Panc1 (cell line): ENCODE results near the gene CYP27B1. TPM values are rescaled to one million over a fixed set of nuclear protein-coding genes. Genes with fewer than 3 reads are reported as not detected.

ENCODE experiments used
- ATAC-seq: fragments of 200-7000 bp; cut with Tn5 transposase; 2 replicates; pipeline ENCODE4 v1.9.1; 2020; ENCODE audit warnings: mild to moderate bottlenecking, moderate library complexity
- BruUV-seq: library from RNA; stranded (reverse); fragments of 400-500 nt; replicated peaks from 2 replicates; lab custom pipeline; 2021; lab: Mats Ljungman, UMichigan
- CTCF ChIA-PET: fragments of 300-600 bp; sonication (Branson Sonifier 250); formaldehyde crosslinking; loops from one replicate; lab custom pipeline; 2022; ENCODE audit warnings: antibody characterized with exemption; lab: Charles Lee
- POLR2A ChIA-PET: fragments of 300-600 bp; sonication (Branson Sonifier 250); formaldehyde crosslinking; loops from one replicate; lab custom pipeline; 2022; ENCODE audit warnings: antibody characterized with exemption; lab: Charles Lee
- DNase-seq: peaks from one replicate; pipeline ENCODE4 v3.0.0-alpha.2; 2010; ENCODE audit warnings: low read depth, low spot score
- H3K27ac ChIP-seq: 2 replicates; pipeline ENCODE4 v1.5.1; 2011; ENCODE audit warnings: mild to moderate bottlenecking, low read length, inconsistent platforms
- H3K27me3 ChIP-seq: fragments of 200-500 bp; sonication (Bioruptor generic); 2 replicates; pipeline ENCODE4 v1.6.0; 2014; ENCODE audit warnings: low read length, inconsistent platforms; ENCODE audit not compliant: control insufficient read depth, insufficient read depth
- H3K36me3 ChIP-seq: fragments of 200-500 bp; sonication (Bioruptor generic); 2 replicates; pipeline ENCODE4 v1.5.1; 2014; ENCODE audit warnings: inconsistent platforms, mild to moderate bottlenecking, low read length, moderate library complexity; ENCODE audit not compliant: control insufficient read depth, insufficient read depth
- H3K4me1 ChIP-seq: 2 replicates; pipeline ENCODE4 v1.5.1; 2011; ENCODE audit warnings: inconsistent platforms, mild to moderate bottlenecking, low read length, moderate library complexity; ENCODE audit not compliant: control insufficient read depth, insufficient read depth
- H3K4me3 ChIP-seq, 2 experiments: 2 replicates each; pipeline ENCODE4 v1.5.1; 2011 to 2012; ENCODE audit warnings: low read depth in 2 of 2, low read length in 2 of 2, mild to moderate bottlenecking in 2 of 2, inconsistent platforms in 1 of 2, moderate library complexity in 1 of 2
- H3K9me3 ChIP-seq: fragments of 200-500 bp; sonication (Bioruptor generic); 2 replicates; pipeline ENCODE4 v1.5.1; 2014; ENCODE audit warnings: low read depth, mild to moderate bottlenecking, inconsistent platforms, low read length, moderate library complexity; ENCODE audit not compliant: control insufficient read depth, insufficient read depth
- CTCF ChIP-seq: fragments of 450-650 bp; IDR thresholded peaks from 2 replicates; pipeline ENCODE4 v1.5.1; 2017; ENCODE audit warnings: mild to moderate bottlenecking
- POLR2AphosphoS5 ChIP-seq: IDR thresholded peaks from 2 replicates; pipeline ENCODE4 v1.6.1; 2012; ENCODE audit warnings: mild to moderate bottlenecking, low read depth, low read length, moderate library complexity
- REST ChIP-seq, 2 experiments: IDR thresholded peaks; 2 replicates each; pipeline ENCODE4 v1.6.1; 2011 to 2012; ENCODE audit warnings: low read depth in 2 of 2, control low read depth in 1 of 2, low read length in 1 of 2, mild to moderate bottlenecking in 1 of 2, moderate library complexity in 1 of 2; ENCODE audit not compliant: insufficient read depth in 1 of 2
- SIN3A ChIP-seq: IDR thresholded peaks from 2 replicates; pipeline ENCODE4 v1.6.1; 2012; ENCODE audit warnings: low read depth, mild to moderate bottlenecking, low read length, moderate library complexity, borderline replicate concordance; ENCODE audit not compliant: insufficient read depth
- TCF7L2 ChIP-seq: IDR thresholded peaks from 2 replicates; pipeline ENCODE4 v1.6.1; 2011; ENCODE audit warnings: mild to moderate bottlenecking, low read depth, low read length, inconsistent platforms
- in situ Hi-C: cut with HindIII; loops from 2 replicates; pipeline ENCODE4 v1.10.0; 2016; ENCODE audit warnings: low sequenced_read_pairs, low pct_unique_long_range_greater_than_20kb
- intact Hi-C: fragments of 100-400 bp; cut with micrococcal nuclease; formaldehyde crosslinking; loops from one replicate; pipeline ENCODE4 v1.10.0; 2022; ENCODE audit not compliant: unreplicated experiment
- total RNA-seq: library from RNA; stranded (reverse); gene quantifications from one replicate; pipeline ENCODE4 v1.2.1, GENCODE V29; 2021; ENCODE audit not compliant: unreplicated experiment

CYP27B1 gene
- total RNA-seq, 1 experiment from 2014 or later: 4.0 TPM

DNA sequence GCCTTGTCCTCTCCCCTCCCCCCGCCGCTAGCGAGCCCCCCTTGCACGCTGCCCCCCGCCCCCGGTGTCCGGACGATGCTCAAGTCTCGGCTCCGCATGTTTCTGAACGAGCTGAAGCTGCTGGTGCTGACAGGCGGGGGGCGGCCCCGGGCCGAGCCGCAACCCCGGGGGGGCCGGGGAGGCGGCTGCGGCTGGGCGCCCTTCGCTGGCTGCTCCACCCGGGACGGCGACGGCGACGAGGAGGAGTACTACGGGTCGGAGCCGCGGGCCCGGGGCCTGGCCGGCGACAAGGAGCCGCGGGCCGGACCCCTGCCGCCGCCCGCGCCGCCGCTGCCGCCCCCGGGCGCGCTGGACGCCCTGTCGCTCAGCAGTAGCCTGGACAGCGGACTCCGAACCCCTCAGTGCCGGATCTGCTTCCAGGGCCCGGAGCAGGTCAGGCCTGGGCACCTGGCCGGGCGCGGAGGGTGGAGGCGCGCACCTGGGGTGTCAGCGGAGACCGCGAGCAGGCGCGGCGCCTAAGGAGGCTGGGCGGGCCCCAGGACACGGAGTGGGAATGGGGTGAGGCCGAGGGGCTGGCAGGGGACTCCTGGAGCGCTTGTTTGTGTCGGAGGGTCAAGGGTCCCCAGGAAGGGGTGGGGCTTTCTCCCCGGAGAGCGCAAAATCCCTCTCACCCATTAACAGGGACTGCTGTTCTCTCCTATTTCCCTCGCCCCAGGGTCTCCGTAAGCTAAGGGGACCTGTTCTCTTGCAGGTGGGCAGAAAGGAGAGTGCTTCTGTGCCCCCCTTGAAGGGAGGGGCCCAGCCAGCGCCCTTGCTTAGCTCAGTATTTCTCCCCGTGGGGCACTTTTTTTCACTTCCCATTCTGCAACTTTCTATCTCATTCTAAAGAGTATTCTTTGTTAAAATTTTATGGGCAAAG lies 11.2 kb downstream of the CYP27B1 start:
- BruUV-seq: no TSS peak
- ATAC-seq (no peak), DNase-seq (no peak)
- no peaks in the 10 kb centered on the region for H3K9me3 ChIP-seq
- H3K4me3 ChIP-seq: peak overlapping the region; percentile 45 to 54
- H3K27me3 ChIP-seq: peaks cover 9% of the 10 kb centered on the region
- H3K4me1 ChIP-seq: peaks cover 13% of the 10 kb centered on the region
- POLR2A ChIA-PET: interaction anchor here (0.5 kb wide), 1 partner anchor 15 kb away, joined by 12 read pairs; no protein-coding TSS in a partner anchor
- CTCF ChIA-PET: interaction anchor here (0.6 to 1.2 kb wide), 4 partner anchors 11 to 144 kb away, joined by 3 to 8 read pairs (median 4); partner anchors contain the start of gene CYP27B1
- no peak overlapping the region for H3K27ac ChIP-seq
- in situ Hi-C loops (no loop called here), intact Hi-C loops (no loop called here)
- H3K36me3 ChIP-seq: peaks cover 7% of the 10 kb centered on the region
- no peak for TF ChIP-seq POLR2AphosphoS5
- no peak for TF ChIP-seq SIN3A
- TF ChIP-seq CTCF: no peak
- no peak for TF ChIP-seq REST (IDR thresholded peaks at IDR 0.05; ENCODE audit: insufficient read depth in 1 of 2, low read depth in 2 of 2, low read length in 1 of 2)
- TF ChIP-seq TCF7L2: no peak

DNA sequence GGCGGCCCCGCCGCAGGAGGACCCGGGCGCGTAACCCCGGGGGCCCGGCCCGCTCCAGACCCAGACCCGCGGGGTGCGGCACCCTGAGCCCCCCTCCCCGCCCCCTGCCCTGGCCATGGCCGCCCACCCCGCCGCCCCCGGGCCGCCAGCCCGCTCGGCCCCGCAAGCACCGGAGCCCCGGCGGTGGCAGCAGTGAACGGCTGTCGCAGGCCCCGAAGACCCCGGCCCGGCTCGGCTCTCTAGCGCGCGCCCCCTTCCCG lies 11.8 kb downstream of the CYP27B1 start:
- Histone ChIP-seq H3K36me3 (peaks cover 11% of the 10 kb centered on the region), H3K4me1 (peaks cover 14% of the 10 kb centered on the region), H3K9me3 (no peaks in the 10 kb centered on the region), H3K27ac (no peak overlapping the region), H3K27me3 (peaks cover 9% of the 10 kb centered on the region), H3K4me3 (peak overlapping the region; percentile 45 to 54; a peak in 3 of 4 replicates)
- ATAC-seq (no peak), DNase-seq (no peak)
- in situ Hi-C loops (no loop called here), intact Hi-C loops (no loop called here)
- BruUV-seq: no TSS peak
- POLR2A ChIA-PET: no interaction called here
- CTCF ChIA-PET: interaction anchor here (0.6 kb wide), 1 partner anchor 145 kb away, joined by 8 read pairs; no protein-coding TSS in a partner anchor
- TF ChIP-seq CTCF: no peak
